DMS114 treated with DMSO at 0.1 percent for 48 hours (cell line): ENCODE measurements around the gene NFKBIE.

Experiments used
- DNase-seq: peaks from one replicate; lab custom pipeline; 2025; ENCODE audit not compliant: unreplicated experiment; lab: John Stamatoyannopoulos, UW

Gene NFKBIE

DNA sequence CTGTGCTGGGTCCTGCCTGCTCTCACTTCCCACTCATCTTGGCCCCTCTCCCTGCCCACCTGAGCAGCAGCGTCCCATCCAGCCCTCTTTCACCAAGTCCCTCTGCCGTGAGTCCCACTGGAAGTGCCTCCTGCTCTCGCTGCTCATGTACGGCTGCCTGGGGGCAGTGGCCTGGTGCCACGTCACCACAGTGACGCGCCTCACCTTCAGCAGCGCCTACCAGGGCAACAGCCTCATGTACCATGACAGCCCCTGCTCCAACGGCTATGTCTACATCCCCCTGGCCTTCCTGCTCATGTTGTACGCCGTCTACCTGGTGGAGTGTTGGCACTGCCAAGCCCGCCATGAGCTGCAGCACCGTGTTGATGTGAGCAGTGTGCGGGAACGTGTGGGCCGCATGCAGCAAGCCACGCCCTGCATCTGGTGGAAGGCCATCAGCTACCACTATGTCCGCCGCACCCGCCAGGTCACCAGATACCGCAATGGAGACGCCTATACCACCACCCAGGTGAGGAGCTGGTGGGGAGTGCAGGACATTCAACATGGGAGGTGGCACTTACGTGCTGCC lies 7.7 kb upstream of the NFKBIE start:
- DNase-seq = no peak

GRCh38 chr6:44272529-44272928 lies 7.2 kb upstream of the NFKBIE start:
- no peak for DNase-seq

GRCh38 chr6:44271914-44272313 lies 6.6 kb upstream of the NFKBIE start:
- DNase-seq = no peak

GRCh38 chr6:44271406-44271723 lies 6.0 kb upstream of the NFKBIE start:
- no peak for DNase-seq

GRCh38 chr6:44270526-44271405 lies 5.4 kb upstream of the NFKBIE start:
- DNase-seq = no peak

GRCh38 chr6:44269921-44270525 lies 4.7 kb upstream of the NFKBIE start, which contains the start of gene TMEM151B:
TSS of gene TMEM151B (plus strand) at chr6:44270450. CDS start at chr6:44270743, 293 bp downstream.
- DNase-seq = no peak

DNA sequence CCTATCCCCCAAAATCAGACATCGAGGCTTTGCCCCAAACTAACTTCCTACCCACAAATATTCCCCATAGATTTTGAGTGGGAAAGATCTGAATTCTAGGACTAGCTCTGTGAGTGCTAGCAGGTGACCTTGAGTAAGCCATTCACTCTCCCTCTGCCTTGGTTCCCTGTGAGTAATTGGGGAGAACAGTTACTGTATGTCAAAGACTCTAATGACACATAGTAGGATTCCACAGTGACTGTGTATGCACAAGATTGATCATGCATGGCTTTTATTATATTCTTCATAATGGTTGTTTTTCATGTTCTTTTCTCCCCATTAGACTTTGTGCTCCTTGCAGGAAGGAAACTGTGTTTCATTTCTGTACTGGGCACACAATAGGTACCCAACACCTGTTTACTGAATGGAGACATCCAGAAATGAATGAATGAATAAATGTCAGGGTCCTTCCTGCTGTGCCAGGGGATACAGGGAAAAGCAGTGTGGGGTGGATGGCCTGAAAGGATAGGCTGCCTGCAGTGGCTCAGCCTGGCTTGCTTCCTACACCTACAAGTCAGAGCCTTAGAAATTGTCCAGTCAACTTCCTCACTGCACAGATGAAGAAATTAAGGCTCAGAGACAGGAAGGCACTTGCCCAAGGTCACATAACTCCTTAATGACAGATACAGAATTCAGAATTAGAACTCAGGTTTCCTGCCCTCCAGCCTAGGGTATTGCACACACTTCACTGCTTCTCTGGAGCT lies 4.0 kb upstream of the NFKBIE start:
- DNase-seq = no peak

GRCh38 chr6:44268095-44268628 lies 2.8 kb upstream of the NFKBIE start:
- no peak for DNase-seq

DNA sequence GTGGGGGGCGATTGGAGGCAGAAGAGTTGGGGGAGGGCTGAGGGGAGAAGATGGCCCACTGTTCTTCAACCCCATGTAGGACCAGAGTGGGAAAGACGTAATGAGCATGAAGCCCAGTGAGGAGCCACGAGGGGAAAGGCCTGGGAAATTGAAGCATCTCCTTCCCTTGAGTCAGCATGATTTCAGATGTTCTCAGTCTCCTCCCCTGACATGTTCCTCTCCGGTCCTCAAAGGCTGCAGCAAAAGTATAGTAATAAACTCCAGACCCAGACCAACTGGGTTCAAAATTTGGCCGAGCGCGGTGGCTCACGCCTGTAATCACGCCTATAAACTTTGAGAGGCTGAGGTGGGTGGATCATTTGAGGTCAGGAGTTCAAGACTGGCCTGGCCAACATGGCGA lies 1.9 kb upstream of the NFKBIE start:
- no peak for DNase-seq

DNA sequence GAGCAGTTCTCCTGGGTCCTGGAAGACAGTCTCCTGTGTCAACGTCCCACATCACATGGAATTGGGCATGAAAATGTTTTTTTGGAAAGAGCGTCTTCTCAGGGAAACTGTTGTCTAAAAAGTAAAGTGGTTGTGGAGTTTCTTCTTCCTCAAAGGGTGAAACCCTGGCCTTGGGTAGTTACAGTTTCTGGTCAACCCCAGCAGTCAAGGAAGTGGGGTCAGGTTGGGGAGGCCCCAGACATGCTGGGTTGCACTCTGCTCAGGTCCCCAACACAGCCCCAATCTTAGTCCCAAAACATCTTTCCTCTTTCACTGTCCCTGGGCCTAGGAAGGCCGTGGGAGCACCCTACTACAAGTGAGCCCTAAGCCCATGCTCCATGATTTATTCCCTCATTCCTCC lies 996 bp upstream of the NFKBIE start:
- DNase-seq = no peak

DNA sequence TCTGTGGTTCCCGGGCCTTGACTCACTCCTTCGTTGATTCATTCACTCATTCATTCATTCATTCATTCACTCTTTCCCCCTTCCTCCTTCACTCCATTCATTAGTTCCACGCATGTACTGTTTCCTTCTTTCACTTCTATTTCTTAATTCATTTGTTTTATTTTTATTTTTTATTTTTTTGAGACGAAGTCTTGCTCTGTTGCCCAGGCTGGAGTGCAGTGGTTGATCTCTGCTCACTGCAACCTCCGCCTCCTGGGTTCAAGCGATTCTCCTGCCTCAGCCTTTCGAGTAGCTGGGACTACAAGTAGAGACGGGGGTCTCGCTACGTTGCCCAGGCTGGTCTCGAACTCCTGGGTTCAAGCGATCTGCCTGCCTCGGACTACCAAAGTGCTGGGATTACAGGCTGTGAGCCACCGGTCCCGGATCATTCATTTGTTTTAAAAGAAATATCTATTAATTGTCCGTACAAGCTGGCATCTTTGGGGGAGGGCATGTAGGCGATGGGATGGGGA lies 427 bp upstream of the NFKBIE start:
- no peak for DNase-seq

DNA sequence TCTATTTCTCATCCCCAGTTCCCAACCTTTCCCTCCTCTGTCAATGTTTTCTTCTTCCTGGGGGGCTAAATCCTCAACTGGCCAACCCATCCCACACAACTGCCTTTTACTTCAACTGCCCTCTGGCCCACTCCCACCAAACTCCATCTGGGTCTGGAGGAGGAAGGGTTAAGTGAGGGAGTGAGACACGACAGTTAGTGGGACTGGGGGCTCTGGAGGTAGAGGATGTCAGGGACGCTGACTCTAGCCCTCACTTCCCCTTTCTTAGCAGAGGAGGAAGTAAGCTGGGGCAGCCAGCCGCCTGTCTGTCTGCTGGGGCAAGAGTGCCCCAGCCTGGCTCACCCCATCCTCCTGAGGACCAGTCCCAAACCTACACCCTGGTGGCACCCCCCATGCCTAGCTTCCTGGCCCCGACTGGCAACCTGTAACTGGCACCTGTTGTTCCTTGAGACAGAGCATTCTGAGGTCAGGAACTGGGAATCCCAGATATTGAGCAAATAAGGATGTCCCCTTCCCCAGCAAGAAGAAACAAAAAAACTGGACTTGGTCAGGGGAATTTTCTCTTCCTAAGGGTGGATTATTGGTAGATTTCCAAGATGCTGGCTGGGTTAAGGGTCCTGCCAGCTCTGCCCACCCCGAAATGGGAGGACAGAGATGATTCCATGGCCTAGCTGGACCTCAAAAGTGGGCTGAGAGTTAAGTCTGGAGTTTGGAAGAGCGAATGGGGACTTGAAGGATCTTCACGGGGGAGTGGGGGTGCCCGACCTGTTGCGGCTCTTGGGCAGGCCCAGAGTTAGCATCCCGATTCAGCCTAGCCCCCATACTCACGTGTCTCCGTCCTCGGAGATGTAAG lies 971 bp downstream of the NFKBIE start:
- DNase-seq = no peak

DNA sequence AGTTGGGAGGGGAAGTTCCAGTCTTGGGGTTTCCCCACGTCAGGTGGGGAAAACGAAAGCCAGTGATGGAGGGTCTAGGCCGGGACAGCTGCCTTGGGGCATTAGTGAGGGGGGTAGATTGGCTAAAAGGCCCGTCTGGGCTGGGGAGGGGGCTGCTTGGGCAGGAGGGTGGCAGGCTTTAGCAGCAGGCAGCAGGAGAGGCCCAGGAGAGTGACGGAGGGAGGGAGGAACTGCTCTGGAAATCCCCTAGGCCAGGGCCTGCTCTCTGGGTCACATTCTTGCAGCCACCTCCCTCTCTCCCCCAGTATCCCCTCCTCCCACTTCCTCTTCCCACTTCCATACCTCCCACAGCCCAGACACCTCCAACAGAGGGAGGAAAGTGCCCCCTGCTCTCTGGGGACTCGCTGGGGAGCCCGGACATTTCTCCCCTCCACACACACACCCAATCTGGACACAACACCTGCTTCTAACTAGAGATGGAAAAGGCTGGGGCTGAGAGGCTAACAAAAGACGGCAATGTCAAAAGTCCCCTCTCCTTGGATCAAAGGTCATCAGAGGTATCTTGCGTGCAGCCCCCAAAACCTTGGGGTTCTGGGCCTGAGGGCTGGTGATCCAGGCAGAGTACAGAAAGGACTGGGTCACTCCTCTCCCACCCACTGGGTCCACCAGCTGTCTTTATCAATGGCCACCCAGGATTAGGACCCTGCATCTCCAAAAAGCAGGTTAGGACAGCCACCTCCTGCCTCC lies 1.8 kb downstream of the NFKBIE start:
- no peak for DNase-seq

- no peak for DNase-seq
Observed at GRCh38 chr6:44262467-44263353, 2.6 kb downstream of the NFKBIE start.

DNA sequence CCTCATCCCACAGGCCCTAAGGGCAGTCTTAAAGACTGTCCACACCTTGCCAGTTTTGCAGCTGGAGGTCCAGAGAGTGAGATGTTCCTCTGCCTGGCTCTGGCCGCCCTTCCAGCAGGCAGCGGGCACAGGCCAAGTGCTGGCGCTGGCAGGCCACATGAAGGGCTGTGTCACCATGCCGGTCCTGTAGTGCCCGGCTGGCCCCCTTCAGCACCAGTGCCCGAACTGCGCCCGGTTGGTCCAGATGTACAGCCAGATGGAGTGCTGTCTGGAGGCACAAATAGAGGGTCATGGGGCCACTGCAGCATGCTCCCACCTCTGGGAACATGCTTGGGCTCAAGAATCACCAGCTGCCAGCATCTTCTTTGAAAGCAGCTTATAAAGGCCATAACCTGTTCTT lies 3.8 kb downstream of the NFKBIE start:
- no peak for DNase-seq

- no peak for DNase-seq
Observed at GRCh38 chr6:44260451-44261297, 4.7 kb downstream of the NFKBIE start.

DNA sequence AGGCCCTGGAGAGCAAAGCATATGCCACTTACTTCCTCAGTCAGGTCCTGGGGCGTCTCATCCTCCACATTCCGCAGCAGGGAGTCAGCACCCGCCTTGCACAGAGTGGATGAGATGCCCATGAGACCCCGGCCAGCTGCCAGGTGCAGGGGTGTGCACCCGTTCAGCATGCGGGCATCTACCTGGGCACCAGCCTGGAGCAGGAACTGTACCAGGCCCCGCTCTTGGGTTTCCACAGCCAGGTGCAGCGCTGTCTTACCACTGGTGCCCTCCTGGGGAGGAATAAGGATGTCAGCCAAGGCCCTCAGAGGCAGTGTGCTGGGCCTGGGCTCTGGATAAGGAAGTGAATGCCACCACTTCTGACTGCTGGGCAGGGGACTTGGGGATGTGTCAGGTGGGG lies 5.3 kb downstream of the NFKBIE start:
- no peak for DNase-seq

GRCh38 chr6:44258921-44259320 lies 6.4 kb downstream of the NFKBIE start:
- no peak for DNase-seq
